ENCODE measurements around the gene ADSS2. TPM values are rescaled to one million over a fixed set of nuclear protein-coding genes. Genes with fewer than 3 reads are reported as not detected.
"Not testable (repeated sequence)": the region's sequence is repeated elsewhere in the genome, so short reads cannot be mapped to it uniquely, and the experiment has no call there.

ADSS2 gene
- total RNA-seq, 1 donor: 52.8 TPM

DNA sequence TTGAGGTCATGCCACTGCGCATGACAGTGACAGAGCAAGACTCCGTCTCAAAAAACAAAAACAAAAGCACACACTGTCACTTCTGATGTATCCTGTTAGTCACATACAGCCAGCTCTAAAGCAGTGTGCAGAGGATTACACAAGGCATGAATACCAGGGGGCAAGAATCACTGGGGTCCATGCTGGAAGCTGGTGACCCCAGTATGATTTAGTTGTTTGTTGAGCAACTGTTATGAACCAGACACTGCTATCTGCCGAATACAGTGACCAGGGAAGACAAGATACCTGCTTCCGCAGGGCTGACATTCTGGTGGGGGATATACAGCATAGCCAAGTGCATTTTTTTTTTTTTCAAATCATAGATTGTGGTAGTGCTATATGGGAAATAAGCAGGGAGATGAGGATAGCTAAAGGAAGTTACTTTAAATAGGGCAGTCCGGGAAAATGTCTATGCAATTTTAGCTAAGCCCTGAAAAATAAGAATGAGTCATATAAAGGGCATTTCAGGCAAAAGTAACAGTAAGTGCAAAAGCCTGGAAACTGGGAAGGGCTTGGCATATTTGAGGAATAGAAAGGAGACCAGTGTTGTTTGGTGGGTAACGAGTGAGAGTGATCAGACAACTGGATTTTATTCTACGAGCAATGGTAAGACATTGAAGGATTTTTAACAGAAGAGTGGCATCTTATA is 69.7 kb downstream of the ADSS2 start:
- peak overlapping the region; percentile 82 for H3K27ac ChIP-seq (ENCODE audit: low read depth, low read length)
- DNase-seq (ENCODE audit: insufficient read length, low spot score, missing footprints): peak; percentile 66
- H3K4me1 ChIP-seq (ENCODE audit: insufficient read depth, low read length): peaks cover 8% of the 10 kb centered on the region
- H3K36me3 ChIP-seq (ENCODE audit: insufficient read depth, low read length): no peaks in the 10 kb centered on the region
- no peaks in the 10 kb centered on the region for H3K9me3 ChIP-seq (ENCODE audit: low read depth, low read length)
- TF ChIP-seq, protein P1, sequence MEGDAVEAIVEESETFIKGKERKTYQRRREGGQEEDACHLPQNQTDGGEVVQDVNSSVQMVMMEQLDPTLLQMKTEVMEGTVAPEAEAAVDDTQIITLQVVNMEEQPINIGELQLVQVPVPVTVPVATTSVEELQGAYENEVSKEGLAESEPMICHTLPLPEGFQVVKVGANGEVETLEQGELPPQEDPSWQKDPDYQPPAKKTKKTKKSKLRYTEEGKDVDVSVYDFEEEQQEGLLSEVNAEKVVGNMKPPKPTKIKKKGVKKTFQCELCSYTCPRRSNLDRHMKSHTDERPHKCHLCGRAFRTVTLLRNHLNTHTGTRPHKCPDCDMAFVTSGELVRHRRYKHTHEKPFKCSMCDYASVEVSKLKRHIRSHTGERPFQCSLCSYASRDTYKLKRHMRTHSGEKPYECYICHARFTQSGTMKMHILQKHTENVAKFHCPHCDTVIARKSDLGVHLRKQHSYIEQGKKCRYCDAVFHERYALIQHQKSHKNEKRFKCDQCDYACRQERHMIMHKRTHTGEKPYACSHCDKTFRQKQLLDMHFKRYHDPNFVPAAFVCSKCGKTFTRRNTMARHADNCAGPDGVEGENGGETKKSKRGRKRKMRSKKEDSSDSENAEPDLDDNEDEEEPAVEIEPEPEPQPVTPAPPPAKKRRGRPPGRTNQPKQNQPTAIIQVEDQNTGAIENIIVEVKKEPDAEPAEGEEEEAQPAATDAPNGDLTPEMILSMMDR (IDR thresholded peaks at IDR 0.05; ENCODE audit: extremely low read depth, low read depth, low read length): no peak
- peak overlapping the region; percentile 26 for H3K4me3 ChIP-seq (ENCODE audit: insufficient read depth, low read length)
- peak overlapping the region; percentile 67 for H2AFZ ChIP-seq (ENCODE audit: low read length)
- no peaks in the 10 kb centered on the region for H4K20me1 ChIP-seq (ENCODE audit: insufficient read depth, low read length)
- no peaks in the 10 kb centered on the region for H3K27me3 ChIP-seq (ENCODE audit: insufficient read depth, low read length)
- H3K4me2 ChIP-seq (ENCODE audit: insufficient read depth, low read length): peak overlapping the region; percentile 66
- H3K79me2 ChIP-seq (ENCODE audit: insufficient read depth, low read length): no peaks in the 10 kb centered on the region

DNA sequence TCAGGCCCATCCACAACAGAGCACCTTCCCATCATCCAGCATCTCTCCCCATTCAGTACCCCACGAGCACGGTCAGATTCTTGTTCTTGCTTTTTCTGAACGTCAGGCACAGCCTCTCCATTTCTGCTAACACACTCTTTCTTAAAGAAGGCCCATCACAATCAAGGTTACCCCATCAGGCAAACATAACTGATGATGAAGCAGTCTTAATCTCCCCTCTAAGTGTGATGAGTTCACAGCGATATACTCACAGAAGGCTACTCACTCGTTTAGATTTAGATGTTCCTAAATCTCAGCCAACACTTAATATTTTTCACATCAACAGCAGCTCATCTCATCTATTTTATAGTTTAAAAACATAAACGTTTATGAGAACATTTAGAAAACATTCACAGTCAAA is 75.6 kb downstream of the ADSS2 start:
- Histone ChIP-seq H3K79me2 (ENCODE audit: insufficient read depth, low read length) (no peaks in the 10 kb centered on the region), H3K4me3 (ENCODE audit: insufficient read depth, low read length) (no peak overlapping the region), H3K4me1 (ENCODE audit: insufficient read depth, low read length) (peaks cover 4% of the 10 kb centered on the region), H3K27me3 (ENCODE audit: insufficient read depth, low read length) (no peaks in the 10 kb centered on the region), H3K36me3 (ENCODE audit: insufficient read depth, low read length) (no peaks in the 10 kb centered on the region), H4K20me1 (ENCODE audit: insufficient read depth, low read length) (no peaks in the 10 kb centered on the region), H3K27ac (ENCODE audit: low read depth, low read length) (no peak overlapping the region), H3K4me2 (ENCODE audit: insufficient read depth, low read length) (no peak overlapping the region), H3K9me3 (ENCODE audit: low read depth, low read length) (no peaks in the 10 kb centered on the region), H2AFZ (ENCODE audit: low read length) (no peak overlapping the region)
- no peak for DNase-seq (ENCODE audit: insufficient read length, low spot score, missing footprints)
- TF ChIP-seq, protein P1 (IDR thresholded peaks at IDR 0.05; ENCODE audit: extremely low read depth, low read depth, low read length): no peak

DNA sequence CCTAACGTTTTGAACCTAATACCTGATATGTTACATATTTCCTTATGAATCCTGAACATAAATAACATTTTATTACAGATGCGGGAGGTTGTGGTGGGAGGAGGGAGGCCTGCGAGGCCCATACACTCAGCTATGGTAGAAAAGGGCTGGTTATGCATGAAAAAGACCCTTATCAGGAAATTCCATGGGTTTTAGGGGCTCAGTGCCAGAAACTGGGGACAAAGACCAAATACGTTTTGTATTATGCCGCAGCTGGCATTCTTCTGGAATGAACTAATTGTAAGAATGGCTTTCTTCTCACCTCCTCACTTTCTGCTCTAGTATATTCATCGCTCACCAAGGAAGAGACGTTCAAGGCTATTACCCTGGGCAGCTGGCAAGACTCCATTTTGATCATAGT is 76.7 kb downstream of the ADSS2 start:
- Histone ChIP-seq H2AFZ (ENCODE audit: low read length) (no peak overlapping the region), H3K9me3 (ENCODE audit: low read depth, low read length) (no peaks in the 10 kb centered on the region), H4K20me1 (ENCODE audit: insufficient read depth, low read length) (no peaks in the 10 kb centered on the region), H3K27ac (ENCODE audit: low read depth, low read length) (no peak overlapping the region), H3K4me1 (ENCODE audit: insufficient read depth, low read length) (peaks cover 4% of the 10 kb centered on the region), H3K4me3 (ENCODE audit: insufficient read depth, low read length) (no peak overlapping the region), H3K79me2 (ENCODE audit: insufficient read depth, low read length) (no peaks in the 10 kb centered on the region), H3K36me3 (ENCODE audit: insufficient read depth, low read length) (no peaks in the 10 kb centered on the region), H3K4me2 (ENCODE audit: insufficient read depth, low read length) (no peak overlapping the region), H3K27me3 (ENCODE audit: insufficient read depth, low read length) (no peaks in the 10 kb centered on the region)
- TF ChIP-seq, protein P1 (IDR thresholded peaks at IDR 0.05; ENCODE audit: extremely low read depth, low read depth, low read length): no peak
- no peak for DNase-seq (ENCODE audit: insufficient read length, low spot score, missing footprints)

DNA sequence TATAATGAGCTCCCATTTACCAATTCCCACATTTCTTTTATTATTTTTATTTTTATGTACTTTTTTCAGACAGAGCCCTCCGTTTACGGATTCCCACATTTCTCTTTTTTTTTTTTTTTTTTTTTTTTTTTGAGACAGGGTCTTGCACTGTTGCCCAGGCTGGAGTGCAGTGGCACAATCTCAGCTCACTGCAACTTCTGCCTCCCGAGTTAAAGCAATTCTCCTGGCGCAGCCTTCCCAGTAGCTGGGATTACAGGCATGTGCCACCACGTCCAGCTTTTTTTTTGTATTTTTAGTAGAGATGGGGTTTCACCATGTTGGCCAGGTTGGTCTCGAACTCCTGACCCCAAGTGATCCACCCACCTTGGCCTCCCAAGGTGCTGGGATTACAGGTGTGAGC is 77.2 kb downstream of the ADSS2 start:
- H3K4me1 ChIP-seq (ENCODE audit: insufficient read depth, low read length); H3K27me3 ChIP-seq (ENCODE audit: insufficient read depth, low read length); H3K79me2 ChIP-seq (ENCODE audit: insufficient read depth, low read length); H3K4me3 ChIP-seq (ENCODE audit: insufficient read depth, low read length); H3K9me3 ChIP-seq (ENCODE audit: low read depth, low read length); H2AFZ ChIP-seq (ENCODE audit: low read length); H3K4me2 ChIP-seq (ENCODE audit: insufficient read depth, low read length); H3K27ac ChIP-seq (ENCODE audit: low read depth, low read length); DNase-seq (ENCODE audit: insufficient read length, low spot score, missing footprints); H3K36me3 ChIP-seq (ENCODE audit: insufficient read depth, low read length); H4K20me1 ChIP-seq (ENCODE audit: insufficient read depth, low read length): not testable (repeated sequence)

Measured in osteoblast (primary cell).